Neural cell (in vitro differentiated cells): ENCODE data around the gene HLA-DOA. TPM values are rescaled to one million over a fixed set of nuclear protein-coding genes. Genes with fewer than 3 reads are reported as not detected.

Experiments
- H2AFZ ChIP-seq: fragments of 200-600, 300-800 bp; sonication (generic), shearing (Covaris generic); 2 replicates; pipeline ENCODE4 v1.6.0; 2014; ENCODE audit warnings: low read depth, mild to moderate bottlenecking, antibody characterized with exemption, low read length, moderate library complexity
- H3F3A ChIP-seq: fragments of 200-600 bp; shearing (Covaris generic); 2 replicates; pipeline ENCODE4 v1.6.1; 2016; ENCODE audit warnings: mild to moderate bottlenecking, moderate library complexity, mixed read lengths, antibody characterized with exemption, low read length; ENCODE audit not compliant: insufficient read depth, poor library complexity, severe bottlenecking
- H3K27ac ChIP-seq: fragments of 200-600, 300-800 bp; sonication (generic), shearing (Covaris generic); 2 replicates; pipeline ENCODE4 v1.5.1; 2014; ENCODE audit warnings: mild to moderate bottlenecking, low read length, moderate library complexity
- H3K27me3 ChIP-seq: fragments of 300-800, 200-600 bp; sonication (generic), shearing (Covaris generic); 2 replicates; pipeline ENCODE4 v1.6.0; 2014; ENCODE audit warnings: mild to moderate bottlenecking, low read depth, low read length, moderate library complexity; ENCODE audit not compliant: insufficient read depth
- H3K36me3 ChIP-seq: fragments of 300-800, 200-600 bp; sonication (generic), shearing (Covaris generic); 2 replicates; pipeline ENCODE4 v1.5.1; 2014; ENCODE audit warnings: mild to moderate bottlenecking, antibody characterized with exemption, low read length, moderate library complexity; ENCODE audit not compliant: insufficient read depth
- H3K4me2 ChIP-seq: fragments of 300-800, 200-600 bp; sonication (generic), shearing (Covaris generic); 2 replicates; pipeline ENCODE4 v1.6.0; 2014; ENCODE audit warnings: mild to moderate bottlenecking, low read length
- H3K4me3 ChIP-seq: fragments of 300-800, 200-600 bp; sonication (generic), shearing (Covaris generic); 2 replicates; pipeline ENCODE4 v1.5.1; 2014; ENCODE audit warnings: mild to moderate bottlenecking, low read length, moderate library complexity
- H3K79me2 ChIP-seq: fragments of 200-600 bp; shearing (Covaris generic); replicated peaks from 2 replicates; pipeline ENCODE4 v1.6.0; 2014; ENCODE audit warnings: mild to moderate bottlenecking, low read length, moderate library complexity; ENCODE audit not compliant: insufficient read depth
- H3K9ac ChIP-seq: fragments of 300-800, 200-600 bp; sonication (generic), shearing (Covaris generic); 2 replicates; pipeline ENCODE4 v1.6.1; 2016; ENCODE audit warnings: mild to moderate bottlenecking, low read length, mixed read lengths
- H3K9me2 ChIP-seq: fragments of 200-600 bp; shearing (Covaris generic); 2 replicates; pipeline ENCODE4 v1.6.1; 2016; ENCODE audit warnings: mild to moderate bottlenecking, low read length, mixed read lengths; ENCODE audit not compliant: insufficient read depth
- H3K9me3 ChIP-seq: fragments of 200-600, 300-800 bp; sonication (generic), shearing (Covaris generic); 2 replicates; pipeline ENCODE4 v1.6.1; 2016; ENCODE audit warnings: mild to moderate bottlenecking, mixed run types, low read length, moderate library complexity, mixed read lengths
- H4K20me1 ChIP-seq: fragments of 200-600 bp; shearing (Covaris generic); 2 replicates; pipeline ENCODE4 v1.6.1; 2016; ENCODE audit warnings: mild to moderate bottlenecking, mixed run types; ENCODE audit not compliant: insufficient read depth
- CTCF ChIP-seq: fragments of 450-650 bp; IDR thresholded peaks from 2 replicates; pipeline ENCODE4 v1.5.1; 2014; ENCODE audit warnings: antibody characterized with exemption, mild to moderate bottlenecking, moderate library complexity; ENCODE audit not compliant: poor library complexity, severe bottlenecking
- EP300 ChIP-seq: fragments of 450-650 bp; conservative IDR thresholded peaks from 2 replicates; pipeline ENCODE4 v1.6.1; 2014; ENCODE audit warnings: antibody characterized with exemption, mild to moderate bottlenecking, moderate library complexity; ENCODE audit not compliant: poor library complexity, severe bottlenecking
- EZH2 ChIP-seq: fragments of 200-600, 300-800 bp; shearing (Covaris generic), sonication (generic); IDR thresholded peaks from 2 replicates; pipeline ENCODE4 v1.6.1; 2014; ENCODE audit warnings: antibody characterized with exemption, low read length, borderline replicate concordance, mild to moderate bottlenecking; ENCODE audit not compliant: insufficient read depth, poor library complexity, severe bottlenecking
- MXI1 ChIP-seq: fragments of 450-650 bp; conservative IDR thresholded peaks from 2 replicates; pipeline ENCODE4 v1.6.1; 2014; ENCODE audit warnings: antibody characterized with exemption, mild to moderate bottlenecking; ENCODE audit not compliant: poor library complexity, severe bottlenecking
- POLR2AphosphoS5 ChIP-seq: IDR thresholded peaks from 2 replicates; pipeline ENCODE4 v1.6.1; 2012
- RAD21 ChIP-seq: fragments of 450-650 bp; conservative IDR thresholded peaks from 2 replicates; pipeline ENCODE4 v1.6.1; 2014; ENCODE audit warnings: antibody characterized with exemption, mild to moderate bottlenecking, moderate library complexity
- REST ChIP-seq: IDR thresholded peaks from 2 replicates; pipeline ENCODE4 v1.6.1; 2012; ENCODE audit warnings: borderline replicate concordance
- SMC3 ChIP-seq: fragments of 450-650 bp; conservative IDR thresholded peaks from 2 replicates; pipeline ENCODE4 v1.6.1; 2014; ENCODE audit warnings: antibody characterized with exemption, mild to moderate bottlenecking, moderate library complexity; ENCODE audit not compliant: poor library complexity
- TAF1 ChIP-seq: IDR thresholded peaks from 2 replicates; pipeline ENCODE4 v1.6.1; 2012; ENCODE audit warnings: low read depth
- polyA plus RNA-seq: library from polyadenylated mRNA; depleted of rRNA; stranded (reverse); fragments of >200 nt; gene quantifications from 2 replicates; pipeline ENCODE4 v1.2.3, GENCODE V29; 2014

HLA-DOA gene
- polyA plus RNA-seq, 1 donor from 2014 or later: 0.07 TPM

- Histone ChIP-seq H3K79me2 (peaks cover 25% of the 10 kb centered on the region), H4K20me1 (no peaks in the 10 kb centered on the region), H3K36me3 (no peaks in the 10 kb centered on the region), H3F3A (peaks cover 8% of the 10 kb centered on the region), H3K27me3 (no peaks in the 10 kb centered on the region), H3K27ac (no peak overlapping the region), H3K4me2 (no peak overlapping the region), H3K9ac (no peak overlapping the region), H3K9me2 (no peaks in the 10 kb centered on the region), H2AFZ (no peak overlapping the region), H3K9me3 (no peaks in the 10 kb centered on the region), H3K4me3 (no peak overlapping the region)
- TF ChIP-seq MXI1: no peak
- TF ChIP-seq POLR2AphosphoS5: no peak
- no peak for TF ChIP-seq EP300
- no peak for TF ChIP-seq CTCF
- no peak for TF ChIP-seq TAF1
- TF ChIP-seq RAD21: no peak
- no peak for TF ChIP-seq REST
- TF ChIP-seq SMC3: no peak
- TF ChIP-seq EZH2: no peak
Observed at GRCh38 chr6:32963866-32964265, 45.5 kb downstream of the HLA-DOA start.

GRCh38 chr6:32962213-32962826 lies 47.1 kb downstream of the HLA-DOA start:
- Histone ChIP-seq H3K9me3 (no peaks in the 10 kb centered on the region), H3K27ac (no peak overlapping the region), H4K20me1 (no peaks in the 10 kb centered on the region), H3K4me2 (no peak overlapping the region), H3K9ac (no peak overlapping the region), H3K36me3 (no peaks in the 10 kb centered on the region), H3K9me2 (no peaks in the 10 kb centered on the region), H3F3A (peaks cover 8% of the 10 kb centered on the region), H2AFZ (no peak overlapping the region), H3K4me3 (no peak overlapping the region), H3K79me2 (peaks cover 24% of the 10 kb centered on the region), H3K27me3 (no peaks in the 10 kb centered on the region)
- TF ChIP-seq REST (no peak), POLR2AphosphoS5 (no peak), TAF1 (no peak), EZH2 (no peak), CTCF (no peak), RAD21 (no peak), EP300 (no peak), SMC3 (no peak), MXI1 (no peak)
